Karpas-422 (cell line): ENCODE data around the gene DPYSL3. TPM values are rescaled to one million over a fixed set of nuclear protein-coding genes. Genes with fewer than 3 reads are reported as not detected.

Experiments used
- DNase-seq: peaks from one replicate; pipeline ENCODE4 v3.0.0-alpha.2; 2015
- H2AFZ ChIP-seq: fragments of 200-600 bp; sonication (generic); 2 replicates; pipeline ENCODE4 v1.6.1; 2014; ENCODE audit warnings: antibody characterized with exemption, low read length, mixed read lengths
- H3K27ac ChIP-seq: fragments of 200-600 bp; sonication (generic); 2 replicates; pipeline ENCODE4 v1.5.1; 2014; ENCODE audit warnings: mild to moderate bottlenecking, low read length, moderate library complexity
- H3K27me3 ChIP-seq: fragments of 200-600 bp; sonication (generic); 2 replicates; pipeline ENCODE4 v1.6.1; 2014; ENCODE audit warnings: low read length, mixed read lengths
- H3K36me3 ChIP-seq: fragments of 200-600 bp; sonication (generic); 2 replicates; pipeline ENCODE4 v1.6.1; 2014; ENCODE audit warnings: low read length, mixed read lengths; ENCODE audit not compliant: insufficient read depth
- H3K4me1 ChIP-seq: fragments of 200-600 bp; sonication (generic); 2 replicates; pipeline ENCODE4 v1.6.1; 2014; ENCODE audit warnings: mild to moderate bottlenecking, low read length, mixed read lengths
- H3K4me2 ChIP-seq: fragments of 200-600 bp; sonication (generic); 2 replicates; pipeline ENCODE4 v1.6.1; 2014; ENCODE audit warnings: low read length, low read depth, mild to moderate bottlenecking; ENCODE audit not compliant: poor library complexity, severe bottlenecking
- H3K4me3 ChIP-seq: fragments of 200-600 bp; sonication (generic); 2 replicates; pipeline ENCODE4 v1.5.1; 2014; ENCODE audit warnings: mild to moderate bottlenecking, antibody characterized with exemption, low read length, mixed read lengths
- H3K79me2 ChIP-seq: fragments of 200-600 bp; sonication (generic); 2 replicates; pipeline ENCODE4 v1.6.1; 2014; ENCODE audit warnings: mild to moderate bottlenecking, low read length, mixed read lengths
- H3K9ac ChIP-seq: fragments of 200-600 bp; sonication (generic); 2 replicates; pipeline ENCODE4 v1.6.0; 2014; ENCODE audit warnings: low read length
- H3K9me2 ChIP-seq: fragments of 200-600 bp; sonication (generic), shearing (Covaris generic); replicated peaks from 2 replicates; pipeline ENCODE4 v1.6.0; 2014; ENCODE audit warnings: mild to moderate bottlenecking, low read length, moderate library complexity; ENCODE audit not compliant: insufficient read depth
- H3K9me3 ChIP-seq: fragments of 300-700, 200-600 bp; sonication (generic); 2 replicates; pipeline ENCODE4 v1.6.1; 2014; ENCODE audit warnings: low read length, mixed read lengths
- H4K20me1 ChIP-seq: fragments of 200-600 bp; sonication (generic); 2 replicates; pipeline ENCODE4 v1.6.1; 2014; ENCODE audit warnings: mild to moderate bottlenecking, antibody characterized with exemption, low read length, low read depth; ENCODE audit not compliant: insufficient read depth
- total RNA-seq: library from RNA; depleted of rRNA; stranded (reverse); fragments of >200 nt; shearing (Covaris generic); gene quantifications from 2 replicates; pipeline ENCODE4 v1.2.3, GENCODE V29; 2014; ENCODE audit warnings: low replicate concordance

DPYSL3 gene
- total RNA-seq, 1 experiment from 2014 or later = not detected

GRCh38 chr5:147404706-147405105, 105.2 kb downstream of the DPYSL3 start:
- no peak overlapping the region for H3K4me3 ChIP-seq
- no peaks in the 10 kb centered on the region for H3K9me3 ChIP-seq
- H3K4me1 ChIP-seq = no peaks in the 10 kb centered on the region
- no peaks in the 10 kb centered on the region for H4K20me1 ChIP-seq
- H3K27me3 ChIP-seq = no peaks in the 10 kb centered on the region
- H3K79me2 ChIP-seq = no peaks in the 10 kb centered on the region
- H3K27ac ChIP-seq = no peak overlapping the region
- no peak overlapping the region for H2AFZ ChIP-seq
- H3K36me3 ChIP-seq = no peaks in the 10 kb centered on the region
- no peak overlapping the region for H3K9ac ChIP-seq
- H3K4me2 ChIP-seq = no peak overlapping the region
- DNase-seq = no peak
- no peaks in the 10 kb centered on the region for H3K9me2 ChIP-seq

DNA sequence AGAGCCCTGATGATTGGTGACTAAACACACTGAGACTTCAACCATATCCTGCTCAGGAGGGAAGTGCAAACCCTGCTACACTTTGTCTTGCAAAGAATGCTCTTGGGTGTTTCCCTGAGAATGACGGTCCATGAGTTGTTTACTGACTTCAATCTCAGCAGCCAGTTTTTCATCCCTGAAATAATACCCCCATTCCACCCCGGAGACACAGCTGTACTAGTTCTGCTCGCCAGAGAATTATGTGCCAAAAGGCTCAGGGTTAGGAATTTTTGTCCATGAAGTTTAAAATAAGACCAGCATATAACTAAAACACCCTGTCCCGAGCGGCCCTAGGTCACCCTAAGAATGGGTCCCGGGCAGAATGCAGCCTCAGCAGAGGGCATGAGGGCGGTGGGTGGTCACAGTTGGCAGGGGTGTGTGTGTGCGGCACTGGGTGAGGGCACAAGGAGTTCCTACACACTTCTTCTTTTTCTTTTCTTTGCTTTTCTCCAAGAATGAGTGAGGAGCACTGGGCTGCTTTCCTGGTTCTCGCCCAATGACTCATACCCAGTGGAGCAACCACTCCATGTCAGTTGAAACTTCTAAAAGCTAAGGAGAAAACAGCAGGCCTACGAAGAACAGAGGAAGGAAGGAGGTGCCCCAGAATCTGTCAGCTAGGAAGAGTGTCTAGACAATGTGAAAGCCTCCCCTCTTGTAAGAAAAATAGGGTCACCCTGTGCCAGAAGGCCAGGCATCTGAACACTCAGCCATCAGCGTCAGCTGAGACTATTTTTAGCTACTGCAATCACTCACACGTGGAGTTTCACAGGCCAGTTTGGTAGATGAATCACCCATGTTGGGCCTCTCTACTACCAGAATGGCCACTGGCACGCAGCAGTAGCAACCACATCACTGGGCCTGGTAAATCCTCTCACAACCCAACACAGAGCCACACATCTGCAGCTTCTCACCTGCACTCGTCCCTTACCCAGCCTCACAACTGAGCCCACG, 105.9 kb downstream of the DPYSL3 start:
- Histone ChIP-seq H3K4me1 (no peaks in the 10 kb centered on the region), H3K27ac (no peak overlapping the region), H2AFZ (no peak overlapping the region), H3K27me3 (no peaks in the 10 kb centered on the region), H3K9me2 (no peaks in the 10 kb centered on the region), H3K9me3 (no peaks in the 10 kb centered on the region), H3K36me3 (no peaks in the 10 kb centered on the region), H3K79me2 (no peaks in the 10 kb centered on the region), H4K20me1 (no peaks in the 10 kb centered on the region), H3K4me3 (no peak overlapping the region), H3K4me2 (no peak overlapping the region), H3K9ac (no peak overlapping the region)
- no peak for DNase-seq

GRCh38 chr5:147400881-147401280, 109.0 kb downstream of the DPYSL3 start:
- H3K4me2 ChIP-seq = no peak overlapping the region

GRCh38 chr5:147400126-147400809, 109.6 kb downstream of the DPYSL3 start:
- H3K4me2 ChIP-seq = no peak overlapping the region

More at GRCh38 chr5:147400881-147401280, 109.0 kb downstream of the DPYSL3 start:
- Histone ChIP-seq H3K9ac (no peak overlapping the region), H3K9me2 (no peaks in the 10 kb centered on the region), H3K27me3 (no peaks in the 10 kb centered on the region), H3K4me3 (no peak overlapping the region), H3K79me2 (no peaks in the 10 kb centered on the region), H3K4me1 (no peaks in the 10 kb centered on the region), H4K20me1 (no peaks in the 10 kb centered on the region), H2AFZ (no peak overlapping the region), H3K9me3 (no peaks in the 10 kb centered on the region), H3K27ac (no peak overlapping the region), H3K36me3 (no peaks in the 10 kb centered on the region)
- DNase-seq = no peak

GRCh38 chr5:147398860-147399259, 111.0 kb downstream of the DPYSL3 start:
- Histone ChIP-seq H3K36me3 (no peaks in the 10 kb centered on the region), H4K20me1 (no peaks in the 10 kb centered on the region), H3K9me2 (no peaks in the 10 kb centered on the region), H3K9me3 (no peaks in the 10 kb centered on the region), H3K9ac (no peak overlapping the region), H3K27ac (no peak overlapping the region), H2AFZ (no peak overlapping the region), H3K27me3 (no peaks in the 10 kb centered on the region), H3K4me1 (no peaks in the 10 kb centered on the region), H3K79me2 (no peaks in the 10 kb centered on the region), H3K4me2 (no peak overlapping the region), H3K4me3 (no peak overlapping the region)
- DNase-seq = no peak

More at GRCh38 chr5:147400126-147400809, 109.6 kb downstream of the DPYSL3 start:
- Histone ChIP-seq H3K36me3 (no peaks in the 10 kb centered on the region), H3K27ac (no peak overlapping the region), H3K79me2 (no peaks in the 10 kb centered on the region), H3K9me3 (no peaks in the 10 kb centered on the region), H2AFZ (no peak overlapping the region), H4K20me1 (no peaks in the 10 kb centered on the region), H3K4me1 (no peaks in the 10 kb centered on the region), H3K4me3 (no peak overlapping the region), H3K9ac (no peak overlapping the region), H3K27me3 (no peaks in the 10 kb centered on the region), H3K9me2 (no peaks in the 10 kb centered on the region)
- DNase-seq = no peak

- H3K27ac ChIP-seq = no peak overlapping the region
- H3K9ac ChIP-seq = no peak overlapping the region
- H3K4me3 ChIP-seq = no peak overlapping the region
- no peak overlapping the region for H3K4me2 ChIP-seq
- DNase-seq = peak; percentile 73
- no peaks in the 10 kb centered on the region for H3K9me2 ChIP-seq
- H3K4me1 ChIP-seq = no peaks in the 10 kb centered on the region
- H3K79me2 ChIP-seq = no peaks in the 10 kb centered on the region
- H2AFZ ChIP-seq = no peak overlapping the region
- H4K20me1 ChIP-seq = no peaks in the 10 kb centered on the region
- H3K9me3 ChIP-seq = no peaks in the 10 kb centered on the region
- H3K27me3 ChIP-seq = no peaks in the 10 kb centered on the region
- H3K36me3 ChIP-seq = no peaks in the 10 kb centered on the region
Observed at GRCh38 chr5:147397616-147398015, 112.3 kb downstream of the DPYSL3 start.

- Histone ChIP-seq H3K4me3 (no peak overlapping the region), H3K9me2 (no peaks in the 10 kb centered on the region), H3K4me2 (no peak overlapping the region), H4K20me1 (no peaks in the 10 kb centered on the region), H3K27me3 (no peaks in the 10 kb centered on the region), H3K4me1 (no peaks in the 10 kb centered on the region), H3K9ac (no peak overlapping the region), H3K79me2 (no peaks in the 10 kb centered on the region), H2AFZ (no peak overlapping the region), H3K27ac (no peak overlapping the region), H3K9me3 (no peaks in the 10 kb centered on the region), H3K36me3 (no peaks in the 10 kb centered on the region)
- no peak for DNase-seq
Observed at GRCh38 chr5:147396070-147396823, 113.6 kb downstream of the DPYSL3 start.
